Measurements from ENCODE around the gene SYK.

DNA sequence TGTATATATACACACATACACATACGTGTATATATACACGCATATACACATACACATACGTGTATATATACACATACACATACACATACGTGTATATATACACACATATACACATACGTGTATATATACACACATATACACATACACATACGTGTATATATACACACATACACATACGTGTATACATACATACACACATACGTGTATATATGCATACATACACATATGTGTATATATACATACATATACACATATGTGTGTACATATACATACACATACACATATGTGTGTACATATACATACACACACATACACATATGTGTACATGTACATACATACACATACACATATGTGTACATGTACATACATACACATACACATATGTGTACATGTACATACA, 82.6 kb downstream of the SYK start:
- TF ChIP-seq SIN3A (IDR thresholded peaks at IDR 0.05; ENCODE audit: borderline replicate concordance, insufficient read depth, low read length) (no peak), POLR2AphosphoS5 (IDR thresholded peaks at IDR 0.05; ENCODE audit: low read depth, low read length) (no peak), TAF1 (IDR thresholded peaks at IDR 0.05; ENCODE audit: borderline replicate concordance, insufficient read depth, low read length) (no peak), FOXP2 (optimal IDR thresholded peaks at IDR 0.05; ENCODE audit: borderline replicate concordance, extremely low read depth, extremely low read length, insufficient read depth) (no peak)
- TF ChIP-seq, protein P1, sequence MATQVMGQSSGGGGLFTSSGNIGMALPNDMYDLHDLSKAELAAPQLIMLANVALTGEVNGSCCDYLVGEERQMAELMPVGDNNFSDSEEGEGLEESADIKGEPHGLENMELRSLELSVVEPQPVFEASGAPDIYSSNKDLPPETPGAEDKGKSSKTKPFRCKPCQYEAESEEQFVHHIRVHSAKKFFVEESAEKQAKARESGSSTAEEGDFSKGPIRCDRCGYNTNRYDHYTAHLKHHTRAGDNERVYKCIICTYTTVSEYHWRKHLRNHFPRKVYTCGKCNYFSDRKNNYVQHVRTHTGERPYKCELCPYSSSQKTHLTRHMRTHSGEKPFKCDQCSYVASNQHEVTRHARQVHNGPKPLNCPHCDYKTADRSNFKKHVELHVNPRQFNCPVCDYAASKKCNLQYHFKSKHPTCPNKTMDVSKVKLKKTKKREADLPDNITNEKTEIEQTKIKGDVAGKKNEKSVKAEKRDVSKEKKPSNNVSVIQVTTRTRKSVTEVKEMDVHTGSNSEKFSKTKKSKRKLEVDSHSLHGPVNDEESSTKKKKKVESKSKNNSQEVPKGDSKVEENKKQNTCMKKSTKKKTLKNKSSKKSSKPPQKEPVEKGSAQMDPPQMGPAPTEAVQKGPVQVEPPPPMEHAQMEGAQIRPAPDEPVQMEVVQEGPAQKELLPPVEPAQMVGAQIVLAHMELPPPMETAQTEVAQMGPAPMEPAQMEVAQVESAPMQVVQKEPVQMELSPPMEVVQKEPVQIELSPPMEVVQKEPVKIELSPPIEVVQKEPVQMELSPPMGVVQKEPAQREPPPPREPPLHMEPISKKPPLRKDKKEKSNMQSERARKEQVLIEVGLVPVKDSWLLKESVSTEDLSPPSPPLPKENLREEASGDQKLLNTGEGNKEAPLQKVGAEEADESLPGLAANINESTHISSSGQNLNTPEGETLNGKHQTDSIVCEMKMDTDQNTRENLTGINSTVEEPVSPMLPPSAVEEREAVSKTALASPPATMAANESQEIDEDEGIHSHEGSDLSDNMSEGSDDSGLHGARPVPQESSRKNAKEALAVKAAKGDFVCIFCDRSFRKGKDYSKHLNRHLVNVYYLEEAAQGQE (IDR thresholded peaks at IDR 0.05; ENCODE audit: insufficient read depth in 1 of 2, low read depth in 2 of 2, low read length in 2 of 2): no peak

All from PFSK-1 (cell line).